Measurements from ENCODE around the gene ITLN1. TPM values are rescaled to one million over a fixed set of nuclear protein-coding genes. Genes with fewer than 3 reads are reported as not detected.
A peak's percentile ranks its signal among the peaks of the same experiment; 100 is the strongest.

The ITLN1 gene
- total RNA-seq, 3 donors from 2014 or later = 103 to 254 (median 221) TPM

DNA sequence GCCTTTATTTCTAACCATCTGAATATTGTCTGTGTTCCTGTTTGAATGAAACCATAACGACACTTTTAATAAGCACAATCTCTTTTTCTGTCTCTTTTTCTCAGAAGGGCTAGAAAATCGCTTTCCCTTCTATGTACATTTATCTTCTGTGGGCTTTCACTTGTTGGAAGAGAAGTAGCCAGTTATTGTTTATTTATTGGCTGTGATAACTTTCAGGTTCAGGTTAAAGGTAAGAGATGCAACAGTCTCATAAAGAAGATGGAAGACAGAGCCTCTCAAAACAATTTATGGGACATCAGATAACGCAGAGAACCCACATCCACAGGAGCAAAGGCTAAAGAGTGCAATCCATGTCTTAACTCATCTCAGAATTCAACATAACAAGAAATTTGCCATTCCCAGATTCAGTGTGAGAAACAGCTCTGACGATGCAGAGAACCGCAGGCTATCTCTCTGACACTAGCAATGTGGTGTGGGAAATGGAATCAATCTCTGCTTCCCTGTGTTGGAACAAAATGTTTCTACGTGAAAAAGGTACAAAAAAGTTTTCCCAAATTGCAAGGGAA, 18.2 kb downstream of the ITLN1 start:
- intact Hi-C loops (cut with DNase I, micrococcal nuclease) = no loop called here
- no peak for DNase-seq

DNA sequence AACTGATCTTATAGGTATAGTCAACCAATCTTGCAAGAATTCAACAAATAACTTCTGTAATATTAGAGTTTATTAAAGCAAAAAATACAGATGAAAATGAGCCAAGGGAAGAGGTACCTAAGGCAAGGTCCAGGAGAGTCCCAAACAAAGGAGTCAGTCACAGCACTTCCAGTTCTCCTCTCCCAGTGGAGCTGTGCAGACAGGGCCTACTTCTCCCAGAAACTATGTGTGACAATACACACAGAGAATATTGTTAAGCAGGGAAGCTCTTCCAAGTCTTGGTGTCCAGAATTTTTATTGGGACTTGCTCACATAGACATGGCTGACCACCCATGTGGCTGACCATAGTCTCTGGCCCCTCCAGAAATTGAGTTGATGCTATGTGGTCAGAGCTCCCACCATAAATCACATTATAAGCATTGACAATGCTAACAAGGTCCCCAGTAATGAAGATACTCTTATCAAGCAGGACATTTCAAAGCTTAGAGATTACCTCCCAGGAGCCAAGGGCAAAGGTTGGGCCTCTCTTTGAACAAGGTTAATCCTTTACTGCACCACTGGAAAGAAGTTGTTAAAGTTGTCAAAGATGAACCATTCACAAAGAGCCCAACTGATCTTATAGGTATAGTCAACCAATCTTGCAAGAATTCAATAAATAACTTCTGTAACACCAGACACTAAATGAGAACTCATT, 18.8 kb downstream of the ITLN1 start:
- Histone ChIP-seq H3K4me3 (no peak overlapping the region), H3K36me3 (ENCODE audit: low read depth) (no peaks in the 10 kb centered on the region), H3K4me1 (ENCODE audit: low read depth) (no peaks in the 10 kb centered on the region), H3K9me3 (no peaks in the 10 kb centered on the region)
- TF ChIP-seq, protein P1, sequence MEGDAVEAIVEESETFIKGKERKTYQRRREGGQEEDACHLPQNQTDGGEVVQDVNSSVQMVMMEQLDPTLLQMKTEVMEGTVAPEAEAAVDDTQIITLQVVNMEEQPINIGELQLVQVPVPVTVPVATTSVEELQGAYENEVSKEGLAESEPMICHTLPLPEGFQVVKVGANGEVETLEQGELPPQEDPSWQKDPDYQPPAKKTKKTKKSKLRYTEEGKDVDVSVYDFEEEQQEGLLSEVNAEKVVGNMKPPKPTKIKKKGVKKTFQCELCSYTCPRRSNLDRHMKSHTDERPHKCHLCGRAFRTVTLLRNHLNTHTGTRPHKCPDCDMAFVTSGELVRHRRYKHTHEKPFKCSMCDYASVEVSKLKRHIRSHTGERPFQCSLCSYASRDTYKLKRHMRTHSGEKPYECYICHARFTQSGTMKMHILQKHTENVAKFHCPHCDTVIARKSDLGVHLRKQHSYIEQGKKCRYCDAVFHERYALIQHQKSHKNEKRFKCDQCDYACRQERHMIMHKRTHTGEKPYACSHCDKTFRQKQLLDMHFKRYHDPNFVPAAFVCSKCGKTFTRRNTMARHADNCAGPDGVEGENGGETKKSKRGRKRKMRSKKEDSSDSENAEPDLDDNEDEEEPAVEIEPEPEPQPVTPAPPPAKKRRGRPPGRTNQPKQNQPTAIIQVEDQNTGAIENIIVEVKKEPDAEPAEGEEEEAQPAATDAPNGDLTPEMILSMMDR (IDR thresholded peaks at IDR 0.05) = no peak
- no peak for DNase-seq
- intact Hi-C loops (cut with DNase I, micrococcal nuclease) = no loop called here
- ATAC-seq = peak; percentile 36

More for the DNA sequence above, 18.2 kb downstream of the ITLN1 start:
- Histone ChIP-seq H3K4me3 (no peak overlapping the region), H3K9me3 (no peaks in the 10 kb centered on the region), H3K4me1 (ENCODE audit: low read depth) (no peaks in the 10 kb centered on the region), H3K36me3 (ENCODE audit: low read depth) (no peaks in the 10 kb centered on the region)
- TF ChIP-seq, protein P1 (IDR thresholded peaks at IDR 0.05) = no peak
- ATAC-seq = no peak

DNA sequence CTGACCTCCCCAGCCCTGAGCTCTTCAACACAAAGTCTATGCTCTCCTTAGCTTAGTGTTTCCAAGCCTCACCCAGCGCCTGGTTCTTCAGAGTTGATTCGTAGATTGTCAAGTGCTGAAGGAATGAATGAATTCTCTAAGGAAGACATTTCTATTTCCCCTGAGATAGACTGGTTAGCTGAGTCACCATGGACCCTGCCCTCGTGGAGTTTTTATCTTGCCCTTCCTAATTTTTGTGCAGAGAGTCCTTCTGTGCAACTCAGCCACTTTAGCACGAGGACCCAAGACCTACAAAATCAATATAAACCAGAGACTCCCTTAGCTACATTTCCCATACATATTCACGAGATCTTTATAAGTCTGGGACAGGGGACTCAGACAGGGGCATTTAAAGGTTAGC, 19.6 kb downstream of the ITLN1 start:
- TF ChIP-seq, protein P1 (IDR thresholded peaks at IDR 0.05) = no peak
- Histone ChIP-seq H3K4me1 (ENCODE audit: low read depth) (no peaks in the 10 kb centered on the region), H3K4me3 (no peak overlapping the region), H3K36me3 (ENCODE audit: low read depth) (no peaks in the 10 kb centered on the region), H3K9me3 (no peaks in the 10 kb centered on the region)
- no peak for DNase-seq
- intact Hi-C loops (cut with DNase I, micrococcal nuclease) = no loop called here
- no peak for ATAC-seq

DNA sequence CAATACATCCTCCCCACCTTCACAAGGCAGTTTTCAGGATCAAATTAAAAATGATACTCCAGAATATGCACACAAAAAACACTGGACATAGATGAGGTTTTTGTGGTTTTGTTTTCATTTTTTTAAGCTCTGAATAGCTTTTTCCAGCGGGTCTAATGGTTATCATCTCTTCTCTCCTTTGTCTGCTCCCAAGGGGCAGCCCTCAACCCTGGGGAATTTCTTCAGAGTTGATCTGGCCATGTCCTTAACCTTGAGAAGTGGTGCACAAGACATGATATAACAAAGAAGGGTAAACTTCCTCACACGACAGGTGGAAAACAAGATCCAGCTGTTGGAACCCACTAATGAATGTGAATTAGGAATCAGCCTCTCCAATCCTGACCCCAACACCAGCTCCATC, 20.8 kb downstream of the ITLN1 start:
- ATAC-seq (no peak), DNase-seq (no peak)
- Histone ChIP-seq H3K4me3 (no peak overlapping the region), H3K4me1 (ENCODE audit: low read depth) (no peaks in the 10 kb centered on the region), H3K9me3 (no peaks in the 10 kb centered on the region), H3K36me3 (ENCODE audit: low read depth) (no peaks in the 10 kb centered on the region)
- intact Hi-C loops (cut with DNase I, micrococcal nuclease) = no loop called here
- TF ChIP-seq, protein P1 (IDR thresholded peaks at IDR 0.05) = no peak

DNA sequence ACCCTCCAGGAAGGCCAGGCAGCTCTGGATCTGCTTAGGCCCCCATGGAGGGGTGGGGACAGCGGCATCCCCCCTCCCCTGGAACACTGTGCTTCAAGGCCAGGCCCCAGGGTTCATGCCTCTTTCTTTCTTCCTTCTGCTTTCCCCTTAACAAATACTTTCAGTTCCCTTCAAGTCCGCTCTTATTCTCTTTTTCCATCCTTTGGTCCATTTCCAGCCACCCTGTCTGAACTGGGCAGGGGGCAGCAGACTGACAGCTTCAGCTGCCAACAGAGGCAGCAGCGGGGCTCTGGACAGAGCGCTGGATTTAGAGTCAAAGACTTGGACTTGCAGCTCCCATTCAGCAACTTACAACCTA, 21.2 kb downstream of the ITLN1 start:
- H3K36me3 ChIP-seq (ENCODE audit: low read depth) = no peaks in the 10 kb centered on the region
- DNase-seq (no peak), ATAC-seq (no peak)
- no peaks in the 10 kb centered on the region for H3K4me1 ChIP-seq (ENCODE audit: low read depth)
- intact Hi-C loops (cut with DNase I, micrococcal nuclease) = no loop called here
- no peak overlapping the region for H3K4me3 ChIP-seq
- TF ChIP-seq, protein P1 (IDR thresholded peaks at IDR 0.05) = no peak
- H3K9me3 ChIP-seq = no peaks in the 10 kb centered on the region

All from mucosa of descending colon (tissue), 3 donors.